GM21360 (cell line): ENCODE results near the gene CDK2.
A peak's percentile ranks its signal among the peaks of the same experiment; 100 is the strongest.
"Not testable (repeated sequence)": the region's sequence is repeated elsewhere in the genome, so short reads cannot be mapped to it uniquely, and the experiment has no call there.

ENCODE experiments used
- ATAC-seq: cut with Tn5 transposase; IDR thresholded peaks from one replicate; pipeline ENCODE4 v1.9.1; 2021; ENCODE audit warnings: mild to moderate bottlenecking, moderate library complexity; ENCODE audit not compliant: unreplicated experiment

The CDK2 gene

DNA sequence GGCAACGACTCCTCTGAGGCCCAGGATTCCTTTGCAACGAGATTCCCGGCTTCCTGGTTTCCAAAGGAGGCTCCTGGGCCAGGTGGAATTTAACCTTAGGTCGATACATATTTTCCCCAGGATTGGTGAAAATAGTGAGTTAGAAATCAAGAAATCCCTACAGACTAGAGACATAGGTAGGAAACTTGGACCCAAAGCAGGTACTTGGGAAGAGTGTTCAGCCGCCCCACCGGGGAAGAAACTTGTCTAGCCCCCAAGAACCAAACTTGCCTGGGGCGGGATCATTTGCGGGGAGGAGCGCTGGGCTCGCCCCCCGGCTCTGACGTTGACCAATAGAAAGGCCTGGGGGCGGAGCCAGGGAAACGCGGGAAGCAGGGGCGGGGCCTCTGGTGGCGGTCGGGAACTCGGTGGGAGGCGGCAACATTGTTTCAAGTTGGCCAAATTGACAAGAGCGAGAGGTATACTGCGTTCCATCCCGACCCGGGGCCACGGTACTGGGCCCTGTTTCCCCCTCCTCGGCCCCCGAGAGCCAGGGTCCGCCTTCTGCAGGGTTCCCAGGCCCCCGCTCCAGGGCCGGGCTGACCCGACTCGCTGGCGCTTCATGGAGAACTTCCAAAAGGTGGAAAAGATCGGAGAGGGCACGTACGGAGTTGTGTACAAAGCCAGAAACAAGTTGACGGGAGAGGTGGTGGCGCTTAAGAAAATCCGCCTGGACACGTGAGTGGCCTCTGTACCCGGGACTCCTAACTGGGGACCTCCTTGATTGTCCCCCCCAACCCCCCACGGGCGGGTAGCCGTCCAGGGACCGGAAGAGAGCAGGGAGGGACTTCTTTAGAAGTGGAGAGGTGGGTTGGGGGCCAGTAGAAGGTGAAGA lies at the start of gene CDK2:
CDK2 (plus strand) TSS at position 423 of the 874 bp plus-strand sequence; CDS start at position 602, 179 bp downstream.
- peak; percentile 83 for ATAC-seq

DNA sequence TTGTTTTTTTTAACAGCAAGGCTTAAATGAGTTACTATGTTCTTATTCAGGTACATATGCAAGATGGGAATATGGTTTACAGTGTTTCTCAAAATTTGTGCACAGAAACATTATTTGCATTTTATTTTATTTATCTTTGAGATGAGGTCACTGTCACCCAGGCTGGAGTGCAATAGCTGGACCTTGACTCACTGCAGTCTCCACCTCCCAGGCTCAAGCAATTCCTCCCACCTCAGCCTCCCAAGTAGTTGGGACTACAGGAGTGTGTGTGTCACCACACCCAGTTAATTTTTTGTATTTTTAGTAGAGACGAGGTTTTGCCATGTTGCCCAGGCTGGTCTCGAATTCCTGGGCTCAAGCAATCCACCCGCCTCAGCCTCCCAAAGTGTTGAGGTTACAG lies 47.6 kb upstream of the CDK2 start:
- ATAC-seq, result not testable (repeated sequence)

DNA sequence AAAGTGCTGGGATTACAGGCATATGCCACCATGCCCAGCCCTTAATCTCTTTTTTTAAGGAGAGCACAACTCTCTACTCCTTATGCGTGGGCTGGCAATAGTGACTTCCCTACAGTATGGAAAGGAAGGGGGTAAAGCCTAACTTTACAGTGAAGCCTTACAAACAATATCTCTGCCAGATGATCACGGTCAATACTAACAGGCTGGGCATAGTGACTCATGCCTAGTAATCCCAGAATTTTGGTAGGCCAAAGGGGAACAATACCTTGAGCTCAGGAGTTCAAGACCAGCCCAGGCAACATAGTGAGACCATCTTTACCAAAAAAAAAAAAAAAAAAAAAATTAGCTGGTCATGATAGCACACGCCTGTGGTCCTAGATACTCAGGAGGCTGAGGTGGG lies 44.5 kb upstream of the CDK2 start:
- no peak for ATAC-seq

GRCh38 chr12:55923648-55924047 lies 43.0 kb upstream of the CDK2 start:
- not testable (repeated sequence) for ATAC-seq

GRCh38 chr12:55925371-55925770 lies 41.3 kb upstream of the CDK2 start:
- ATAC-seq, result no peak

DNA sequence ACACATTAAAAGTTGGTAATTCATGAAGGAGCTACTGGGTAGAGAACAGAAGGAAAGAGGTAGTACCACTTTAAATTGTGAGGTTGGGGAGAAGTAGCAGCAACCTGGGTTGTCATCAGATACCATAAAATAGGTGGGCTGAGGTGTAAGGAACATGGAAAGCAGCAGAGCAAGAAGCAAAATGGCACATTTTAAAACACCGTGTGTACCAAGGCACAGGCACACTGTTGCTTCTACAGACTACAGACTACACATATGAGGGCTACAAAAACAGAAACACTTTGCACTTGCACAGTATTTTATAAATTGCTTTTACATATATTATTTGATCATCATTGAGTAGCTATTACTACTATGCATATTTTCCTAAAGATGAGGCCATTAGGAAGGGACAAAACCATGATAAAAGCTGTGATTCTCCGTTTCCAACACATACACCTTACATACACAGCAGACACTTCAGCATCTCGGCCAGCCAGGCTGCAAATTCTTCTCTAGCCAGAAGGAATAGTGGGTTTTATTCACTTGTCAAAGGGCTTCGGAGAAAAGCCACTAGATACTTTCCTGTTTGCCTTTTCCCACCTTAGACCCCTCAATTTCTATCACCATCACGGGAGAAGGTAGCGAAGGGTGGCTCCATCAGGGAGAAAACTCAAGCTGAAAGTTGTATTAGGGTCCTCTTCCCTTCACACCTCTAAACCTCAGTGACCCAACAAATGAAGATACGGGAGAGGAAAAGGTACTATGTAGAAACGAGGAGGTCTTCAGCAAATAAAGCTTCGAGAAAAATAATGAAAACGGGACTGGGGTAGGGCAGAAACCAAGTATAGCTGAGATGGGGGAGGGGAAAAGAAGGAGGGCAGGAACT lies 40.5 kb upstream of the CDK2 start:
- no peak for ATAC-seq

GRCh38 chr12:55926738-55927587 lies 39.7 kb upstream of the CDK2 start:
- ATAC-seq, result peak; percentile 43

DNA sequence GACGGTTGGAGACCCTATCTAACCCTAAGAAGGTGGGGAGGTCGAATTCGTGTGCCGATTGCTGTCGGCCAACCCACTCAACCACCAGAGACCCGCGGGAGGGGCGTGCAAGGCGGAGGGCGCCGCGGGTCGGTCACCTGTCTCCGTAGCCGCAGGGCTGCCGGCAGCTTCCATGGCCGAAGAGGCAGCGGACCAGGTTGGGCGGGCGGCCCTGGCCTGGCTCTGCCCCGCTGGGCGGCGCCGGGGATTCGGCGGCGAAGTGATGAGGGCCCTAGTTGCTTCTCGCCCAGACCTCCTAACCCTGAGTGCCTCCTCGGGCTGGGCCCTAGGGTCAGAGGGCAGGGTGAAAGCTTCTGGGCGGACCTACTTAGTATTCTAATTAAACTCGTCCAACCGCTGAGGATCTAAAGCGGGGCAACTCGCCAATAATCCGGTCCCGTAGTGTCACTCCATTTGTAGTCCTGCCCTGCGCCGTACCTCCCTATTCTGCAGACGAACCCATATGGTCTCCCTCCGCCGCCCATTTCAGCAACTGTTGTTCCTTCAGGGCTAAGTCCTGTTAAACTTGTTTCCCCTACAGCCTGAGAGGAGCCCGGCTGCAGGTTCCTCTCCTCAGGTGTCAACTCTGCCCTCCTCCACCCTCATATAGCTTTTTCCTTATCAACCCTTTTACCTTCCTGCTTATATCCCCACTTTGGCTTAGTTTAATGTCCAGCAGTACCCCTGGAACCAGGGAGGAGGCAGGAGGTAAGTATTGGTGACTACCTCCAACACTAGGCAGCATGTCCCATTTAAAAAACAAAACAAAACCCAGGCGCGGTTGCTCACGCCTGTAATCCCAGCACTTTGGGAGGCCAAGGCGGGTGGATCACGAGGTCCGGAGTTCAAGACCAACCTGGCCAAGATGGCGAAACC lies 38.8 kb upstream of the CDK2 start, which contains the start of gene PYM1:
PYM1 (minus strand) TSS at position 307 of the 915 bp plus-strand sequence; CDS start at position 174, 133 bp downstream.
- ATAC-seq, result peak; percentile 27

DNA sequence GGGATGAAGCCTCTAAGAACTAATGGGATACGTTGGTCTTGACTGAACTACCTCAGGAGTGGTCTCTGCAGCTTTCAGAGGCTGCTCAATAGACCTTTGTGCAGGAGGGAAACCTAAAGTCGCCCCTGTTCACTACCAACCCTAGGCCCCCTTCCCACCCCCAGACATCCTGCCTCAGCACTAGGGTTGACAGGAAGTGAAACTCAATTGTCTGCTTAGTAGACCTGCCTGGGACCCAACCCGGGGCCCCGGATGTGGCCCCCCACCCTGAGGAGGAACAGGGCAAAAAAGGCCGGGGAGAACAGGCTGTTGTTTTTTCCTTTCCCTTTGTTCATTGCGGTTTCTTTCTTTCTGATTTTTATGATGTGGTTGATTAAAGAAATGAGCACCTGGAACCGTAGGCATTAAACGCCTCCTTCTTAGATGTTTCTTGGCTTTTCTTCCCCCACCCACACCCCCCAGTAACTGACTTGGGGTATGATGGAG lies 37.3 kb upstream of the CDK2 start:
- peak; percentile 38 for ATAC-seq

- ATAC-seq, result no peak
These were observed 35.8 kb upstream of the CDK2 start, which contains the start of gene DGKA for GRCh38 chr12:55930771-55931316. TSS of gene DGKA (plus strand) at chr12:55931162. CDS start at chr12:55936504, 5,342 bp downstream.

DNA sequence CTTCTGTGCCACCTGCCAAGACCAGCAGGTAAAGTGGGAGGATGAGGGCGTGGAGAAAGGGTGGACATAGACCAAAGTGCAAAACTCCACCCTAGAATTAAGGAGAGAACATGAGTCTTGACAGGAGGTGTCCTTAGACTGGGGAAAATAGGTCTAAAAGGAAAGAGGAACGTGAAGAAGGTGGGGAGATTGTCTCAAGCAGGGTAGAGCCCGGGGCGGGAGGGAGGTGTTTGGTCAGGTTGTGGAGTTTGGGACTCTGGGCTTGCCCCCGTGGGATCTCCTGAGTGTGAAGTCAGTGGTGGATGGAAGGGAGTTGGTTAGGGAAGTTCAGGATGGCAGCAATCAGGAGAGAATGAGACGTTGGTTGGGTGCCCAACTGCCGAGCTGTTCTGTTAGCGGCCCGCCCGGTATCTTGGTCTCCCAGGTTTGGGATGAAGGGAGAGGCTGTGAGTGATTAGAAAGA lies 35.3 kb upstream of the CDK2 start:
- no peak for ATAC-seq

GRCh38 chr12:55931780-55932550 lies 34.7 kb upstream of the CDK2 start:
- ATAC-seq, result no peak

DNA sequence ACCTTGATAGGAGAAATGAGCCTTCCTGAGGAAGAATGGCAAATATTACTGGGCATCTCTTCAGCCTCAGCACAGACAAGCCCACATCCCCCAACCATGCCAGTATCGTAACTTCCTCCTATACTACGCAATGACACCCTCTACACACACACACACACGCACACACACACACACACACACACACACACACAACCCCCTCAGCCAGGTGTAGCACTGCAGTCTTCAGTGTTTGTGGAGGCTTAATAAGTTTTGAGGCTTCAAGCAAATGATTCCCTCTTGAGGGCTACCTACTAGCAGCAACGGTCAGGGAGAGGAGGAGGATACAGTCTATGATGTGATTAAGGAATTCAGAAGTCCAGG lies 34.1 kb upstream of the CDK2 start:
- no peak for ATAC-seq

GRCh38 chr12:55933169-55933798 lies 33.3 kb upstream of the CDK2 start:
- ATAC-seq, result no peak

GRCh38 chr12:55933799-55934742 lies 32.6 kb upstream of the CDK2 start:
- ATAC-seq, result no peak

GRCh38 chr12:55934773-55935172 lies 31.9 kb upstream of the CDK2 start:
- ATAC-seq, result no peak

GRCh38 chr12:55935738-55936151 lies 30.9 kb upstream of the CDK2 start:
- no peak for ATAC-seq
